GM10266 (cell line): ENCODE results near the gene C2CD2.

ENCODE experiments used
- DNase-seq: peaks from one replicate; pipeline ENCODE4 v3.0.0; 2012; ENCODE audit errors: extremely low spot score
- TF ChIP-seq, protein P1 (sequence below): IDR thresholded peaks from 2 replicates; pipeline ENCODE4 v1.5.1; 2012; ENCODE audit warnings: mild to moderate bottlenecking, low read depth; ENCODE audit not compliant: control insufficient read depth, insufficient read depth; ENCODE audit errors: missing control alignments

The C2CD2 gene

DNA sequence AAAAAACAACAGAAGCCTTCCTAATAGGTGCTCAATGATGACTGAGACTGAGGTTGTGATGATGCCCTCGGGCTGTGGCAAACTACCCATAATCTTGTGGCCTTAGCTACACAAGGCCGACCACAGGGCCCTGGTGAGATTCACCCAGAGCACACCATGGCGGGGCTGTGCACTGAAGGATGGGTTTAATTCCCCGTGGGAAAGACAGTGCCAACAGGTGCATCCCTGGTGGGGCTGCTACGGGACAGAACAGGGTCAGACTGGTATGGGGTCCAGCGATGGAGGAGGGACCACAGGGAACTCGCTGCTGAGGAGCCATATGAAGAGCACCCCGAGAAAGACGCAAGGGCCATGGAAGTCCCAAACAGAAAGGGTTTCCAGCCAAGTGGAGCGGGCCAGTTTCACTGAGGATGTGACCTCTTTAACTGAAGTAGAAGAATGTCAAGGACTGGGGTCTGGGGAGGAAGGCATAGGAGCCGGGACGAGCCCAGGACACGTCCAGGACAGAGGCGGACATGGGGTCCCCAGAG is 96.0 kb downstream of the C2CD2 start:
- TF ChIP-seq, protein P1, sequence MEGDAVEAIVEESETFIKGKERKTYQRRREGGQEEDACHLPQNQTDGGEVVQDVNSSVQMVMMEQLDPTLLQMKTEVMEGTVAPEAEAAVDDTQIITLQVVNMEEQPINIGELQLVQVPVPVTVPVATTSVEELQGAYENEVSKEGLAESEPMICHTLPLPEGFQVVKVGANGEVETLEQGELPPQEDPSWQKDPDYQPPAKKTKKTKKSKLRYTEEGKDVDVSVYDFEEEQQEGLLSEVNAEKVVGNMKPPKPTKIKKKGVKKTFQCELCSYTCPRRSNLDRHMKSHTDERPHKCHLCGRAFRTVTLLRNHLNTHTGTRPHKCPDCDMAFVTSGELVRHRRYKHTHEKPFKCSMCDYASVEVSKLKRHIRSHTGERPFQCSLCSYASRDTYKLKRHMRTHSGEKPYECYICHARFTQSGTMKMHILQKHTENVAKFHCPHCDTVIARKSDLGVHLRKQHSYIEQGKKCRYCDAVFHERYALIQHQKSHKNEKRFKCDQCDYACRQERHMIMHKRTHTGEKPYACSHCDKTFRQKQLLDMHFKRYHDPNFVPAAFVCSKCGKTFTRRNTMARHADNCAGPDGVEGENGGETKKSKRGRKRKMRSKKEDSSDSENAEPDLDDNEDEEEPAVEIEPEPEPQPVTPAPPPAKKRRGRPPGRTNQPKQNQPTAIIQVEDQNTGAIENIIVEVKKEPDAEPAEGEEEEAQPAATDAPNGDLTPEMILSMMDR = no peak
- no peak for DNase-seq

DNA sequence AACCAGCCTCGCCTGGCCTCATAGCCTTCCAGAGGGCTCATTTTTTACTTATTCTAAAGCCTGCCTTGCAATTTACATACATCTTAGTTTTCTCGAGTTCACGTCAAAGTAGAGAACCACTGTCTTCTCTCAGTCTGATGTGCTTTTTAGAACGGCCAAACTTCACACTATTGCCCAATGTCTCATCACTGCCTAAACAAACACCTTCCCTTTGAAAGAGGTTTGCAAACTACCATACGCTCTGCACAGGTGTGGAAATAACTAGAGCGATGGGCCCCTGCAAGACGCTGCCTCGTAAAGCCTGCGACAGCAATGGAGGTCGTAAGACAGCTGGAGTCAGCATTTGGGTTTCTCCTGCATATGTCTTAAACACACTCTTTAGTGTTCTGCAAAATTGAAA is 97.2 kb downstream of the C2CD2 start:
- no peak for DNase-seq
- TF ChIP-seq, protein P1 = no peak

DNA sequence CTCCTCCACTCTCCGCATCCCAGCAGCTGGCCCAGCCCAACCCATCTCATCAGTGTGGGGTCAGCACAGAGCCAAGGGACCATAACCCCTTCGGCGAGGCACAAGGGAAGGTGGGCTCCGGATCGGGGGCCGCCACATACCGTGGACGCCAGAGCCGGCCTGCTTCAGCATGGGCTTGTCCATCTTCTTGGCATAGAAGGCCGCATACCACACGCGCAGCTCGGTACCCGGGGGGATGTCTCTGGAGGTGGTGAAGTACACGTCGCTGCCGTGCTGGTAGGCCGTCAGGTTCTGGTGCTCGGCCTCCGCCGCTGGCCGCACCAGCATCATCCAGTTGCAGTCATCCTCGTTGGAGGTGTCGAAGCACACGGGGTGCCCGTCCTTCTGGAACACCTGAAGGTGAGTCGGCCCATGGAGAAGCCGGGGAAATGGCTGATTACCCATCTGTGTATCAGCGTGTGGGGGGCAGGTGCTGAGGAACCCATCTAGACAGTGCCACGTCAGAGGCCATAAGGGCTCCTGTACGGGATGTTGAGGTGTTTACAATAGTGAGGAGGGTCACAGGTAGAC is 99.3 kb downstream of the C2CD2 start:
- no peak for DNase-seq
- TF ChIP-seq, protein P1 = no peak

DNA sequence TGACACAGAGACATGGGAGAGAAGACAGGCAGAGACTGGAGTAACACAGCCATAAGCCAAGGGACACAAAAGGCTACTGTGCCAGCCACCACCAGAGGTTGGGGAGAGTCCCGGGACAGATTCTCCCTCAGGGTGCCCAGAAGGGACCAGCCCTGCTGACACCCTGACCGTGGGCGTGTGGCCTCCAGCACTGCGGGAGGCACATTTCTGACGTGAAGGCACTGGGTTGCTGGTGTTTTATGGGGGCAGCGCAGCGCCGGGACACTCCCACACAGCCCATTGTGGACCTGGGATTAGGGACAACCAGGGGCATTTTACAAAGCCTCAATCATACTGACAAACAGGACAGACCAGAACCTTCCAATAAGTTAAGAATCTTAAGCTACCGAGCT is 100.9 kb downstream of the C2CD2 start:
- TF ChIP-seq, protein P1 = no peak
- no peak for DNase-seq

DNA sequence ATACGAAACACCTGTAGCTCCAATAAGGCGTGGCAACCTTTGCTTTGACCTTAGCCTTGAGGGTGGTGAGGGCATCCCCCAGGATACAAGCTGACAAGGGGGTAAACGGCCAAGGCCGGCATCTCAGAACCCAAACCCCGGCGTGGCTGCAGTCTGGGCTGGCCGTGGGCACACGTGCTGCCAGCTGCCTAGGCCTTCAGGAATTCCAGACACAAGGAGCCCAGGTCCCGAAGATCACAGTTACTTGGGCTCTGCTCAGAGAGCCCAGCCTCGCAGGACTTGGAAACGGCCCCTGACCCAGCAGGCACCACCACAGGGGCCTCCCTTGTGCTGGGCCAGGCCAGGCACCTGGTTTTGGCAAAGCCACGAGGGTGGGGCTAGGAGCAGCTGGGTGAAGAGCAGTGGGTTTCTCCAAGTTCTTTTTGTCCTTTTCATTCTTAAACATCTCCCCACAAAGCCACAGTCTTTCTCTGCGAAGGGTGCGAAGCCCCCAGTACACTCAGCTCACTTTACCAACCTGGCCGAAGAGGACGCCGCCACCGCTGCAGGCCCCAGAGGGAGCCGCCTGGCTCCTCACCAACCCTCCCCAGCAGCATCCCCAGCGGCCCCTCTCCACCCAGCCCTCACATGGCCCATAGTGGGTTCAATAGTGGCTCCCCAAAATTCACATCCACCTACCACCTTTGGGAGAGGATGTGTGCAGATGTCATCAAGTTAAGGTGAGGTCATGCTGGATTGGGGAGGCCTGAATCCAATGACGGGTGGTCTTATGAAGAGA is 101.5 kb downstream of the C2CD2 start:
- TF ChIP-seq, protein P1 = no peak
- DNase-seq = no peak

DNA sequence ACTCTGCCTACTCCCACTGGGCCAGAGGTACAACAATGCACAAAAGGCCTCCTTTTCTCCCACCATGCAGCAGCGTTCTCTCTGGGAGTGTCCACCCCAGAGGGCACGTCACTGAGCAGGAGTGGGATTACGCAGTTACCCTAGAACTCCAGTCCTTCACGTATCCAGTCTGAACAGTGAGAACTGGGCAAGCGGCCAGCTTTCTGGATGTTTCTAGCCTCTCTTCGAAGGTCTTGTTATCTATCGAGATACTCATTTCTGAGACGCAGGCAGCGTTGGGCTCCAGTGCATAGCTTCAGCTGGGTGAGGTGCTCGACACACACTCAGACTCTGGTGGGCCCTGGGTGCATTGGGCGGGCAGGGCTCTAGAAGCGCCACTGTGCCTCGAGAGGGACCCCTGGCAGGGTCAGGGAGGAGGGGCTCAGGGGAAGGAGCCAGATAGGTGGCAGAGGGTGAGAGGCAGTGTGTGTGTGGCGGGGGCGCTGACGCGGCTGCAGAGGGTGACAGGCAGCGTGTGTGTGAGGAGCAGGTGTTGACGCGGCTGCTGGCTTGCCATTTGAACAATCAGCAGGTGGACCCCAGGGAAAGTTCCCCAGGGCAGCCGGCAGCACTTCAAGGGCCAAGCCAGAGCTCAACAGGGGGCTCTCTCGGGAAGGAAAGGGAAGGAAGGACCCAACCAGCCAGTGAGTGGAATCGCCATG is 102.6 kb downstream of the C2CD2 start:
- DNase-seq = no peak
- TF ChIP-seq, protein P1 = no peak
